ENCODE data around the gene MYO9A.

GRCh38 chr15:72033285-72033684, 84.7 kb downstream of the MYO9A start:
- TF ChIP-seq CTCF (IDR thresholded peaks at IDR 0.05; ENCODE audit: insufficient read depth, low read length) (no peak), REST (IDR thresholded peaks at IDR 0.05; ENCODE audit: insufficient replicate concordance, low read depth) (no peak), POLR2AphosphoS5 (IDR thresholded peaks at IDR 0.05; ENCODE audit: low read depth) (no peak), SPI1 (IDR thresholded peaks at IDR 0.05; ENCODE audit: borderline replicate concordance, low read depth) (no peak), GABPA (IDR thresholded peaks at IDR 0.05; ENCODE audit: low read depth) (no peak)
